BJ (cell line): ENCODE measurements around the gene PDE1C. TPM values are rescaled to one million over a fixed set of nuclear protein-coding genes. Genes with fewer than 3 reads are reported as not detected.

Experiments
- CTCF ChIA-PET: fragments of 350-600 bp; formaldehyde crosslinking; extraction: SDS; loops from one replicate; lab custom pipeline; 2021; ENCODE audit warnings: antibody characterized with exemption, inconsistent platforms; lab: Yijun Ruan, JAX
- POLR2A ChIA-PET: fragments of 300-600 bp; sonication (Branson Sonifier 250); formaldehyde crosslinking; extraction: SDS; loops from one replicate; lab custom pipeline; 2021; ENCODE audit warnings: antibody characterized with exemption; lab: Charles Lee
- DNase-seq: peaks from one replicate; pipeline ENCODE4 v3.0.0-alpha.2; 2011; ENCODE audit warnings: low read depth
- H3K27me3 ChIP-seq: 2 replicates; pipeline ENCODE4 v1.6.0; 2011; ENCODE audit warnings: low read length; ENCODE audit not compliant: control insufficient read depth, insufficient read depth
- H3K36me3 ChIP-seq: 2 replicates; pipeline ENCODE4 v1.5.1; 2011; ENCODE audit warnings: low read length; ENCODE audit not compliant: control insufficient read depth, insufficient read depth
- H3K4me3 ChIP-seq: 2 replicates; pipeline ENCODE4 v1.5.1; 2011; ENCODE audit warnings: low read depth, mild to moderate bottlenecking, control low read depth, low read length
- CTCF ChIP-seq: IDR thresholded peaks from 2 replicates; pipeline ENCODE4 v1.5.1; 2011; ENCODE audit warnings: low read depth, mild to moderate bottlenecking, control low read depth, inconsistent platforms, low read length, moderate library complexity; ENCODE audit not compliant: insufficient read depth
- polyA plus RNA-seq: library from polyadenylated mRNA; depleted of rRNA; stranded (reverse); fragments of >200 nt; gene quantifications from 2 replicates; pipeline ENCODE4 v1.2.3, GENCODE V29; 2011

PDE1C gene
- polyA plus RNA-seq, 1 experiment = 19.6 TPM

GRCh38 chr7:31925753-31926454, 144.3 kb downstream of the PDE1C start:
- DNase-seq = no peak
- ChIA-PET CTCF (interaction anchor here (1.2 kb wide), 1 partner anchor 9 kb away, joined by 3 read pairs; no protein-coding TSS in a partner anchor), POLR2A (no interaction called here)
- Histone ChIP-seq H3K4me3 (no peak overlapping the region), H3K36me3 (no peaks in the 10 kb centered on the region), H3K27me3 (no peaks in the 10 kb centered on the region)
- TF ChIP-seq CTCF = no peak

GRCh38 chr7:31924251-31924650, 146.0 kb downstream of the PDE1C start:
- no peak overlapping the region for H3K4me3 ChIP-seq
- CTCF ChIA-PET = interaction anchor here (0.7 kb wide), 1 partner anchor 41 kb away, joined by 3 read pairs; no protein-coding TSS in a partner anchor
- DNase-seq = no peak
- no peaks in the 10 kb centered on the region for H3K27me3 ChIP-seq
- no peaks in the 10 kb centered on the region for H3K36me3 ChIP-seq
- TF ChIP-seq CTCF = no peak
- POLR2A ChIA-PET = no interaction called here

GRCh38 chr7:31922848-31923247, 147.4 kb downstream of the PDE1C start:
- H3K4me3 ChIP-seq = no peak overlapping the region
- POLR2A ChIA-PET = interaction anchor here (0.6 kb wide), 1 partner anchor 69 kb away, joined by 7 read pairs; no protein-coding TSS in a partner anchor
- DNase-seq = no peak
- no peaks in the 10 kb centered on the region for H3K27me3 ChIP-seq
- TF ChIP-seq CTCF = no peak
- H3K36me3 ChIP-seq = no peaks in the 10 kb centered on the region
- CTCF ChIA-PET = interaction anchor here (0.6 to 2.1 kb wide), 3 partner anchors 10 to 41 kb away, joined by 3 to 8 read pairs (median 3); no protein-coding TSS in a partner anchor

- ChIA-PET POLR2A (no interaction called here), CTCF (interaction anchor here (1.2 kb wide), 1 partner anchor 27 kb away, joined by 4 read pairs; no protein-coding TSS in a partner anchor)
- Histone ChIP-seq H3K27me3 (no peaks in the 10 kb centered on the region), H3K4me3 (no peak overlapping the region), H3K36me3 (no peaks in the 10 kb centered on the region)
- no peak for DNase-seq
- no peak for TF ChIP-seq CTCF
Measured at GRCh38 chr7:31921047-31921446, 149.2 kb downstream of the PDE1C start.

GRCh38 chr7:31919678-31920369, 150.4 kb downstream of the PDE1C start:
- CTCF ChIA-PET = no interaction called here

More at GRCh38 chr7:31919678-31920369, 150.4 kb downstream of the PDE1C start:
- no peaks in the 10 kb centered on the region for H3K27me3 ChIP-seq
- H3K4me3 ChIP-seq = no peak overlapping the region
- DNase-seq = no peak
- no peak for TF ChIP-seq CTCF
- POLR2A ChIA-PET = interaction anchor here (0.6 kb wide), 1 partner anchor 37 kb away, joined by 3 read pairs; no protein-coding TSS in a partner anchor
- H3K36me3 ChIP-seq = no peaks in the 10 kb centered on the region
